Ovary (tissue), 3 donors: Measurements from ENCODE around the gene CDHR3.

ENCODE experiments used
- CTCF ChIP-seq, 3 donors: fragments of 450-650 bp in 2 of 3; fragments of 200-600 bp in 1 of 3; IDR thresholded peaks; one replicate each; pipeline versions ENCODE4 v1.5.1 to v1.8.0; 2016 to 2022; ENCODE audit warnings: antibody characterized with exemption in 3 of 3, mild to moderate bottlenecking in 1 of 3
- POLR2A ChIP-seq: fragments of 450-650 bp; IDR thresholded peaks from one replicate; pipeline ENCODE4 v1.6.1; 2017; ENCODE audit warnings: antibody characterized with exemption, mild to moderate bottlenecking, moderate library complexity
- donor health status: DM: no; HTN: no; CAD: no.

- TF ChIP-seq POLR2A (no peak), CTCF (IDR thresholded peaks at IDR 0.05) (no peak)
Observed at GRCh38 chr7:106069471-106070200, 106.6 kb downstream of the CDHR3 start.
